Measurements from ENCODE around the gene STARD3. TPM values are rescaled to one million over a fixed set of nuclear protein-coding genes. Genes with fewer than 3 reads are reported as not detected.

Gene STARD3
- total and polyA plus RNA-seq, 2 of the 13 experiments (the other 11 are each of a cell fraction or from before 2014, with no cell fraction given): 34.6 to 100 TPM

GRCh38 chr17:39700148-39700987 lies 63.4 kb downstream of the STARD3 start (continued):
- TF ChIP-seq YY1 (IDR thresholded peaks at IDR 0.05; ENCODE audit: insufficient read depth, insufficient replicate concordance, low read depth, low read length) (peak; percentile 32), AHDC1 (CRISPR knock-in tag; IDR thresholded peaks at IDR 0.05; ENCODE audit: borderline replicate concordance) (no peak), ATM (IDR thresholded peaks at IDR 0.05; ENCODE audit: borderline replicate concordance) (no peak), CREB3 (CRISPR knock-in tag; IDR thresholded peaks at IDR 0.05) (peak; percentile 55; the same call in 1 of the 2 replicates), HDAC1 (CRISPR knock-in tag; IDR thresholded peaks at IDR 0.05) (no peak; the same call in 1 of the 2 replicates), AGO2 (optimal IDR thresholded peaks at IDR 0.05; ENCODE audit: low read depth, low read length) (peak; percentile 94), SNAPC2 (CRISPR knock-in tag; IDR thresholded peaks at IDR 0.05) (no peak), ZNF772 (CRISPR knock-in tag; IDR thresholded peaks at IDR 0.05) (0 out of 2 replicates have a peak, but pooled peaks have one; percentile 7), IRX3 (CRISPR knock-in tag; IDR thresholded peaks at IDR 0.05; ENCODE audit: borderline replicate concordance, low read depth) (0 out of 2 replicates have a peak, but pooled peaks have one; percentile 39), HOXD1 (CRISPR knock-in tag; IDR thresholded peaks at IDR 0.05) (peak; percentile 69; the same call in 1 of the 2 replicates), GATA4 (IDR thresholded peaks at IDR 0.05; ENCODE audit: borderline replicate concordance, low read depth) (no peak), PATZ1 (CRISPR knock-in tag; IDR thresholded peaks at IDR 0.05) (peak; percentile 73), ZFP36L2 (CRISPR knock-in tag; IDR thresholded peaks at IDR 0.05) (no peak), LBX2 (CRISPR knock-in tag; IDR thresholded peaks at IDR 0.05; ENCODE audit: borderline replicate concordance) (0 out of 2 replicates have a peak, but pooled peaks have one; percentile 22), MED8 (CRISPR knock-in tag; IDR thresholded peaks at IDR 0.05; ENCODE audit: insufficient replicate concordance) (peak; percentile 38), SRSF1 (optimal IDR thresholded peaks at IDR 0.05; ENCODE audit: low read depth, low read length) (peak; percentile 72), ZNF768 (CRISPR knock-in tag; IDR thresholded peaks at IDR 0.05) (peak; percentile 16; the same call in 1 of the 2 replicates), POLR2G (IDR thresholded peaks at IDR 0.05; ENCODE audit: low read depth, low read length) (0 out of 2 replicates have a peak, but pooled peaks have one; percentile 6), ZFAT (CRISPR knock-in tag; conservative IDR thresholded peaks at IDR 0.05) (no peak)

All from HepG2 (cell line).